HCT116 (cell line): ENCODE measurements around the gene MAL. TPM values are rescaled to one million over a fixed set of nuclear protein-coding genes. Genes with fewer than 3 reads are reported as not detected.

Experiments
- ATAC-seq: fragments of 200-7000 bp; cut with Tn5 transposase; 2 replicates; pipeline ENCODE4 v1.9.1; 2020; ENCODE audit warnings: mild to moderate bottlenecking, moderate library complexity
- BruUV-seq: library from RNA; stranded (reverse); fragments of 400-500 nt; replicated peaks from 2 replicates; lab custom pipeline; 2021; lab: Mats Ljungman, UMichigan
- CTCF ChIA-PET: fragments of 300-600 bp; sonication (Branson Sonifier 250); formaldehyde crosslinking; loops from one replicate; lab custom pipeline; 2021; ENCODE audit warnings: antibody characterized with exemption; lab: Charles Lee
- POLR2A ChIA-PET: fragments of 300-600, 350-600 bp; sonication (Branson Sonifier 250); formaldehyde crosslinking; loops from one replicate; lab custom pipeline; 2021; ENCODE audit warnings: antibody characterized with exemption; lab: Charles Lee
- RAD21 ChIA-PET, 2 experiments: fragments of 300-600 bp; sonication (Branson Sonifier 250); formaldehyde crosslinking; loops; one replicate each; lab custom pipeline; 2023; ENCODE audit warnings: low total read pairs in 2 of 2; ENCODE audit not compliant: uncharacterized antibody in 2 of 2, unreplicated experiment in 2 of 2, low non-redundant PET in 1 of 2; lab: Charles Lee
- DNase-seq: peaks from one replicate; pipeline ENCODE4 v3.0.0-alpha.2; 2010; ENCODE audit warnings: low read depth, low spot score
- H2AFZ ChIP-seq: fragments of 200-600 bp; shearing (Covaris generic), sonication (generic); 2 replicates; pipeline ENCODE4 v1.6.1; 2017; ENCODE audit warnings: low read depth, mixed run types, mixed read lengths, antibody characterized with exemption, low read length; ENCODE audit not compliant: poor library complexity, severe bottlenecking
- H3K27ac ChIP-seq: 2 replicates; pipeline ENCODE4 v1.5.1; 2012; ENCODE audit warnings: low read depth, low read length
- H3K27me3 ChIP-seq: fragments of 200-600 bp; sonication (generic); 2 replicates; pipeline ENCODE4 v1.6.1; 2016; ENCODE audit warnings: mixed run types, low read length, mixed read lengths; ENCODE audit not compliant: insufficient read depth
- H3K36me3 ChIP-seq, 2 experiments: fragments of 200-500 bp in 1 of 2; fragments of 200-600 bp in 1 of 2; sonication (Bioruptor generic) in 1 of 2; sonication (generic) in 1 of 2; 2 replicates each; pipeline versions ENCODE4 v1.5.1 to v1.6.1; 2014 to 2016; ENCODE audit warnings: low read length in 2 of 2, inconsistent platforms in 1 of 2, mixed read lengths in 1 of 2, mixed run types in 1 of 2; ENCODE audit not compliant: insufficient read depth in 2 of 2, control insufficient read depth in 1 of 2
- H3K4me1 ChIP-seq, 2 experiments: fragments of 200-600 bp in 1 of 2; sonication (generic) in 1 of 2; 2 replicates each; pipeline versions ENCODE4 v1.5.1 to v1.6.1; 2012 to 2017; ENCODE audit warnings: low read length in 2 of 2, inconsistent platforms in 1 of 2, mild to moderate bottlenecking in 1 of 2, mixed read lengths in 1 of 2, mixed run types in 1 of 2, moderate library complexity in 1 of 2; ENCODE audit not compliant: insufficient read depth in 2 of 2, control insufficient read depth in 1 of 2
- H3K4me2 ChIP-seq: fragments of 200-600 bp; sonication (generic); 2 replicates; pipeline ENCODE4 v1.6.1; 2017; ENCODE audit warnings: mixed run types, low read length, mixed read lengths
- H3K4me3 ChIP-seq, 2 experiments: fragments of 200-600 bp in 1 of 2; sonication (generic) in 1 of 2; replicated peaks in 1 of 2; 2 replicates each; pipeline ENCODE4 v1.5.1; 2011 to 2016; ENCODE audit warnings: low read length in 2 of 2, control low read depth in 1 of 2, low read depth in 1 of 2, mild to moderate bottlenecking in 1 of 2, mixed read lengths in 1 of 2, mixed run types in 1 of 2
- H3K79me2 ChIP-seq: fragments of 200-600 bp; sonication (generic); 2 replicates; pipeline ENCODE4 v1.6.1; 2017; ENCODE audit warnings: mild to moderate bottlenecking, mixed run types, low read length, moderate library complexity, mixed read lengths; ENCODE audit not compliant: insufficient read depth
- H3K9ac ChIP-seq: fragments of 200-600 bp; sonication (generic); 2 replicates; pipeline ENCODE4 v1.6.1; 2016; ENCODE audit warnings: low read length, mixed read lengths
- H3K9me2 ChIP-seq: fragments of 200-600 bp; sonication (generic), shearing (Covaris generic); 2 replicates; pipeline ENCODE4 v1.6.1; 2017; ENCODE audit warnings: mixed run types, mild to moderate bottlenecking, moderate library complexity; ENCODE audit not compliant: insufficient read depth
- H3K9me3 ChIP-seq, 2 experiments: fragments of 200-500 bp in 1 of 2; fragments of 200-600 bp in 1 of 2; sonication (Bioruptor generic) in 1 of 2; sonication (generic) in 1 of 2; 2 replicates each; pipeline ENCODE4 v1.6.1; 2014 to 2017; ENCODE audit warnings: low read length in 2 of 2, mixed read lengths in 2 of 2, inconsistent platforms in 1 of 2, low read depth in 1 of 2, mild to moderate bottlenecking in 1 of 2, mixed run types in 1 of 2, moderate library complexity in 1 of 2; ENCODE audit not compliant: control insufficient read depth in 1 of 2, insufficient read depth in 1 of 2
- H4K20me1 ChIP-seq: fragments of 200-600 bp; sonication (generic), shearing (Covaris generic); 2 replicates; pipeline ENCODE4 v1.6.1; 2017; ENCODE audit warnings: mixed run types, mild to moderate bottlenecking, moderate library complexity; ENCODE audit not compliant: insufficient read depth
- ATF3 ChIP-seq: IDR thresholded peaks from 2 replicates; pipeline ENCODE4 v1.6.1; 2012
- CEBPB ChIP-seq: IDR thresholded peaks from 2 replicates; pipeline ENCODE4 v1.6.1; 2012; ENCODE audit warnings: low read depth
- EGR1 ChIP-seq: IDR thresholded peaks from 2 replicates; pipeline ENCODE4 v1.6.1; 2012; ENCODE audit warnings: low read depth
- EZH2 ChIP-seq: fragments of 200-600 bp; sonication (generic); IDR thresholded peaks from 2 replicates; pipeline ENCODE4 v1.6.1; 2017; ENCODE audit warnings: antibody characterized with exemption, mixed run types
- EZH2phosphoT487 ChIP-seq: fragments of 200-600 bp; IDR thresholded peaks from 2 replicates; pipeline ENCODE4 v1.6.1; 2018; ENCODE audit warnings: antibody characterized with exemption, borderline replicate concordance
- FOSL1 ChIP-seq: IDR thresholded peaks from 2 replicates; pipeline ENCODE4 v1.6.1; 2012; ENCODE audit warnings: low read depth
- JUND ChIP-seq: IDR thresholded peaks from 2 replicates; pipeline ENCODE4 v1.6.1; 2012
- MAX ChIP-seq: IDR thresholded peaks from 2 replicates; pipeline ENCODE4 v1.6.1; 2012
- POLR2A ChIP-seq: IDR thresholded peaks from 2 replicates; pipeline ENCODE4 v1.7.0; 2011; ENCODE audit warnings: borderline replicate concordance; ENCODE audit not compliant: insufficient read depth, insufficient read length; ENCODE audit errors: extremely low read depth
- RAD21 ChIP-seq: IDR thresholded peaks from 2 replicates; pipeline ENCODE4 v1.6.1; 2012; ENCODE audit warnings: low read depth, mild to moderate bottlenecking
- REST ChIP-seq: IDR thresholded peaks from 2 replicates; pipeline ENCODE4 v1.6.1; 2012; ENCODE audit warnings: low read depth
- SP1 ChIP-seq: IDR thresholded peaks from 2 replicates; pipeline ENCODE4 v1.6.1; 2012; ENCODE audit warnings: low read depth
- YY1 ChIP-seq: IDR thresholded peaks from 2 replicates; pipeline ENCODE4 v1.6.1; 2011; ENCODE audit warnings: low read length, low read depth, moderate library complexity, mild to moderate bottlenecking; ENCODE audit not compliant: insufficient replicate concordance; ENCODE audit errors: extremely low read depth
- ZBTB33 ChIP-seq: IDR thresholded peaks from 2 replicates; pipeline ENCODE4 v1.6.1; 2011; ENCODE audit warnings: mild to moderate bottlenecking, low read length, moderate library complexity; ENCODE audit not compliant: insufficient replicate concordance; ENCODE audit errors: extremely low read depth
- ZFX ChIP-seq: fragments of 450-650 bp; IDR thresholded peaks from 2 replicates; pipeline ENCODE4 v1.6.1; 2017
- ZNF274 ChIP-seq: fragments of 200-500 bp; sonication (Bioruptor generic); IDR thresholded peaks from 2 replicates; pipeline ENCODE4 v1.6.1; 2014; ENCODE audit warnings: mild to moderate bottlenecking, low read depth, low read length, inconsistent platforms
- intact Hi-C: fragments of 100-400 bp; cut with micrococcal nuclease; formaldehyde crosslinking; loops from 2 replicates; pipeline ENCODE4 v1.10.0; 2022
- total RNA-seq: library from RNA; stranded (reverse); gene quantifications from one replicate; pipeline ENCODE4 v1.2.1, GENCODE V29; 2021; ENCODE audit not compliant: unreplicated experiment

MAL gene
- total RNA-seq, 1 experiment from 2014 or later, result not detected

GRCh38 chr2:95038635-95039298 is 13.3 kb downstream of the MAL start:
- H3K9me3 ChIP-seq, result no peaks in the 10 kb centered on the region
- ChIA-PET CTCF (no interaction called here), RAD21 (no interaction called here), POLR2A (no interaction called here)
- H3K4me3 ChIP-seq, result no peak overlapping the region
- H2AFZ ChIP-seq, result no peak overlapping the region
- no peak overlapping the region for H3K27ac ChIP-seq
- no peaks in the 10 kb centered on the region for H3K4me1 ChIP-seq
- H3K36me3 ChIP-seq, result no peaks in the 10 kb centered on the region
- H3K27me3 ChIP-seq, result 0 out of 2 replicates have a peak, but pooled peaks cover 1% of the 10 kb centered on the region
- no peak for TF ChIP-seq EZH2
- DNase-seq (no peak), ATAC-seq (no peak)
- no peaks in the 10 kb centered on the region for H4K20me1 ChIP-seq
- no peaks in the 10 kb centered on the region for H3K9me2 ChIP-seq
- no peaks in the 10 kb centered on the region for H3K79me2 ChIP-seq
- H3K9ac ChIP-seq, result no peak overlapping the region
- intact Hi-C loops, result no loop called here
- no peak overlapping the region for H3K4me2 ChIP-seq
- BruUV-seq, result no TSS peak

GRCh38 chr2:95039363-95039762 is 13.9 kb downstream of the MAL start:
- POLR2A ChIA-PET, result no interaction called here
- no TSS peak for BruUV-seq
- TF ChIP-seq MAX, result no peak
- TF ChIP-seq RAD21, result no peak
- no peak for TF ChIP-seq CEBPB
- TF ChIP-seq EGR1, result no peak
- TF ChIP-seq ZBTB33, result no peak
- no peak for TF ChIP-seq EZH2phosphoT487
- TF ChIP-seq ZFX, result no peak
- no peak for TF ChIP-seq SP1
- no peak for TF ChIP-seq FOSL1
- TF ChIP-seq ATF3, result no peak
- no peak for TF ChIP-seq JUND
- TF ChIP-seq POLR2A, result no peak
- no peak for TF ChIP-seq YY1
- TF ChIP-seq REST, result no peak
- no peak for TF ChIP-seq EZH2
- TF ChIP-seq ZNF274, result no peak

More at GRCh38 chr2:95039363-95039762, 13.9 kb downstream of the MAL start:
- H3K4me1 ChIP-seq, result no peaks in the 10 kb centered on the region
- intact Hi-C loops, result no loop called here
- H3K36me3 ChIP-seq, result no peaks in the 10 kb centered on the region
- H3K27me3 ChIP-seq, result 0 out of 2 replicates have a peak, but pooled peaks cover 4% of the 10 kb centered on the region
- H3K4me2 ChIP-seq, result no peak overlapping the region
- H3K79me2 ChIP-seq, result no peaks in the 10 kb centered on the region
- no peaks in the 10 kb centered on the region for H3K9me2 ChIP-seq
- no peak overlapping the region for H3K27ac ChIP-seq
- ChIA-PET CTCF (no interaction called here), RAD21 (no interaction called here)
- H3K9me3 ChIP-seq, result no peaks in the 10 kb centered on the region
- no peak for DNase-seq
- H2AFZ ChIP-seq, result no peak overlapping the region
- no peaks in the 10 kb centered on the region for H4K20me1 ChIP-seq
- H3K4me3 ChIP-seq, result no peak overlapping the region
- H3K9ac ChIP-seq, result no peak overlapping the region
- no peak for ATAC-seq
